Hippocampal formation (tissue), 2 donors: ENCODE results near the gene NBPF8.
"Not testable (repeated sequence)": the region's sequence is repeated elsewhere in the genome, so short reads cannot be mapped to it uniquely, and the experiment has no call there.

ENCODE experiments used
- DNase-seq, 2 donors: peaks; one replicate each; lab custom pipeline; 2025; lab: John Stamatoyannopoulos, UW

Gene NBPF8

GRCh38 chr1:120414911-120415480 lies at the start of gene NBPF8:
TSS of gene NBPF8 (plus strand) at chr1:120415035. CDS start at chr1:120436523, 21,488 bp downstream.
- not testable (repeated sequence) for DNase-seq

- not testable (repeated sequence) for DNase-seq
Measured at GRCh38 chr1:120367709-120368108, 47.1 kb upstream of the NBPF8 start.

- not testable (repeated sequence) for DNase-seq
Measured at GRCh38 chr1:120386651-120387050, 28.2 kb upstream of the NBPF8 start.

GRCh38 chr1:120388597-120389126 lies 26.2 kb upstream of the NBPF8 start:
- DNase-seq: peak in 1 of 2 donors; percentile 0

GRCh38 chr1:120391365-120391764 lies 23.5 kb upstream of the NBPF8 start:
- DNase-seq: not testable (repeated sequence)

- DNase-seq: not testable (repeated sequence)
Measured at GRCh38 chr1:120393316-120394232, 21.3 kb upstream of the NBPF8 start.

GRCh38 chr1:120405348-120405747 lies 9.5 kb upstream of the NBPF8 start:
- not testable (repeated sequence) for DNase-seq

GRCh38 chr1:120414451-120414850 lies 384 bp upstream of the NBPF8 start:
- not testable (repeated sequence) for DNase-seq

GRCh38 chr1:120415492-120415961 lies 692 bp downstream of the NBPF8 start:
- DNase-seq: not testable (repeated sequence)

- not testable (repeated sequence) for DNase-seq
Measured at GRCh38 chr1:120425063-120425462, 10.2 kb downstream of the NBPF8 start.

GRCh38 chr1:120431626-120432025 lies 16.8 kb downstream of the NBPF8 start:
- DNase-seq: not testable (repeated sequence)

GRCh38 chr1:120433831-120434230 lies 19.0 kb downstream of the NBPF8 start:
- not testable (repeated sequence) for DNase-seq

GRCh38 chr1:120449124-120449523 lies 34.3 kb downstream of the NBPF8 start:
- DNase-seq: not testable (repeated sequence)
